Liver (tissue), 9 donors: ENCODE data around the gene MYO1B. TPM values are rescaled to one million over a fixed set of nuclear protein-coding genes. Genes with fewer than 3 reads are reported as not detected.

Source experiments
- DNase-seq: peaks from one replicate; pipeline ENCODE4 v3.0.0-alpha.2; 2017; ENCODE audit warnings: low spot score
- H3K27ac ChIP-seq, 2 donors: one replicate each; pipeline ENCODE4 v1.7.0; 2013; ENCODE audit warnings: inconsistent platforms in 2 of 2, low read length in 2 of 2, control low read depth in 1 of 2, low read depth in 1 of 2, mild to moderate bottlenecking in 1 of 2
- H3K27me3 ChIP-seq, 4 donors: one replicate each; pipeline versions ENCODE4 v1.6.1 to v1.7.0; 2013; ENCODE audit warnings: low read length in 3 of 4, inconsistent platforms in 1 of 4, mild to moderate bottlenecking in 1 of 4, moderate library complexity in 1 of 4; ENCODE audit not compliant: control insufficient read depth in 4 of 4, insufficient read depth in 4 of 4
- H3K36me3 ChIP-seq, 4 donors: one replicate each; pipeline versions ENCODE4 v1.6.1 to v1.7.0; 2013; ENCODE audit warnings: low read length in 3 of 4, mild to moderate bottlenecking in 3 of 4, low read depth in 1 of 4, moderate library complexity in 1 of 4; ENCODE audit not compliant: control insufficient read depth in 4 of 4, insufficient read depth in 3 of 4
- H3K4me1 ChIP-seq, 4 donors: one replicate each; pipeline versions ENCODE4 v1.6.1 to v1.7.0; 2013; ENCODE audit warnings: low read length in 3 of 4, mild to moderate bottlenecking in 3 of 4, moderate library complexity in 1 of 4; ENCODE audit not compliant: control insufficient read depth in 4 of 4, insufficient read depth in 4 of 4
- H3K4me3 ChIP-seq, 3 donors: one replicate each; pipeline versions ENCODE4 v1.6.1 to v1.7.0; 2013; ENCODE audit warnings: low read length in 3 of 3, control low read depth in 1 of 3, low read depth in 1 of 3, mild to moderate bottlenecking in 1 of 3
- H3K9ac ChIP-seq, 2 donors: one replicate each; pipeline ENCODE4 v1.7.0; 2013; ENCODE audit warnings: low read length in 2 of 2, mild to moderate bottlenecking in 2 of 2, moderate library complexity in 2 of 2, control low read depth in 1 of 2, low read depth in 1 of 2
- H3K9me3 ChIP-seq, 4 donors: one replicate each; pipeline versions ENCODE4 v1.6.1 to v1.7.0; 2013; ENCODE audit warnings: low read length in 3 of 4; ENCODE audit not compliant: control insufficient read depth in 4 of 4
- ATF3 ChIP-seq: IDR thresholded peaks from 2 replicates; pipeline ENCODE4 v1.6.1; 2016; ENCODE audit warnings: antibody characterized with exemption
- CTCF ChIP-seq: fragments of 150-350 bp; IDR thresholded peaks from 2 replicates; pipeline ENCODE4 v1.5.1; 2017; ENCODE audit warnings: improper control_type of control experiment, low read depth, low read length; ENCODE audit not compliant: missing input control
- EGR1 ChIP-seq, 2 donors: IDR thresholded peaks; 2 replicates each; pipeline ENCODE4 v1.6.1; 2016 to 2018; ENCODE audit warnings: antibody characterized with exemption in 2 of 2, low read depth in 2 of 2
- FOXA1 ChIP-seq: IDR thresholded peaks from 2 replicates; pipeline ENCODE4 v1.6.1; 2016; ENCODE audit warnings: antibody characterized with exemption
- FOXA2 ChIP-seq: IDR thresholded peaks from 2 replicates; pipeline ENCODE4 v1.6.1; 2016; ENCODE audit warnings: antibody characterized with exemption
- GABPA ChIP-seq, 2 donors: IDR thresholded peaks in 1 of 2; conservative IDR thresholded peaks in 1 of 2; 2 replicates each; pipeline ENCODE4 v1.6.1; 2016; ENCODE audit warnings: antibody characterized with exemption in 2 of 2, mild to moderate bottlenecking in 1 of 2, moderate library complexity in 1 of 2
- HNF4A ChIP-seq, 2 donors: conservative IDR thresholded peaks; 2 replicates each; pipeline ENCODE4 v1.6.1; 2016; ENCODE audit warnings: antibody characterized with exemption in 2 of 2, mild to moderate bottlenecking in 2 of 2
- HNF4G ChIP-seq: IDR thresholded peaks from 2 replicates; pipeline ENCODE4 v1.6.1; 2016; ENCODE audit warnings: antibody characterized with exemption
- JUND ChIP-seq, 2 donors: IDR thresholded peaks; 2 replicates each; pipeline ENCODE4 v1.6.1; 2016; ENCODE audit warnings: antibody characterized with exemption in 2 of 2
- NR2F2 ChIP-seq: IDR thresholded peaks from 2 replicates; pipeline ENCODE4 v1.6.1; 2016; ENCODE audit warnings: antibody characterized with exemption
- RAD21 ChIP-seq, 2 donors: IDR thresholded peaks; 2 replicates each; pipeline ENCODE4 v1.6.1; 2016; ENCODE audit warnings: antibody characterized with exemption in 2 of 2, mild to moderate bottlenecking in 2 of 2
- REST ChIP-seq: IDR thresholded peaks from 2 replicates; pipeline ENCODE4 v1.6.1; 2016; ENCODE audit warnings: antibody characterized with exemption, mild to moderate bottlenecking
- RXRA ChIP-seq, 2 donors: IDR thresholded peaks; 2 replicates each; pipeline ENCODE4 v1.6.1; 2017 to 2018; ENCODE audit warnings: antibody characterized with exemption in 2 of 2, mild to moderate bottlenecking in 1 of 2
- SP1 ChIP-seq: IDR thresholded peaks from 2 replicates; pipeline ENCODE4 v1.6.1; 2018; ENCODE audit warnings: antibody characterized with exemption, mild to moderate bottlenecking
- YY1 ChIP-seq: IDR thresholded peaks from 2 replicates; pipeline ENCODE4 v1.6.1; 2016; ENCODE audit warnings: antibody characterized with exemption, mild to moderate bottlenecking
- ZBTB33 ChIP-seq: IDR thresholded peaks from 2 replicates; pipeline ENCODE4 v1.6.1; 2016; ENCODE audit warnings: antibody characterized with exemption
- WGBS: extraction: QIAGEN DNeasy Blood & Tissue Kit; methylation state at CpG from one replicate; pipeline ENCODE4 v1.1.7; 2013; 5-methylcytosine and 5-hydroxymethylcytosine counted together
- polyA plus RNA-seq, 2 donors: library from polyadenylated mRNA; stranded (reverse) in 1 of 2; unstranded in 1 of 2; fragments of 200-250 nt in 1 of 2; fragments of >200 nt in 1 of 2; fragmentation: Nextera tagmentation in 1 of 2; extraction: Ambion mirVana in 1 of 2; gene quantifications; one replicate each; pipeline versions ENCODE4 v1.2.1 to v1.2.3, GENCODE V29; 2013 to 2015
- total RNA-seq, 2 donors: library from RNA; depleted of rRNA; stranded (reverse); fragments of >200 nt; gene quantifications; one replicate each; pipeline ENCODE4 v1.2.3, GENCODE V29; 2014
- donor health status: healthy.
- donor health status: healthy.
- donor health status: healthy.
- donor health status: healthy.
- donor health status: healthy.

The MYO1B gene
- total and polyA plus RNA-seq, 4 donors = 66.5 to 434 (median 117) TPM

DNA sequence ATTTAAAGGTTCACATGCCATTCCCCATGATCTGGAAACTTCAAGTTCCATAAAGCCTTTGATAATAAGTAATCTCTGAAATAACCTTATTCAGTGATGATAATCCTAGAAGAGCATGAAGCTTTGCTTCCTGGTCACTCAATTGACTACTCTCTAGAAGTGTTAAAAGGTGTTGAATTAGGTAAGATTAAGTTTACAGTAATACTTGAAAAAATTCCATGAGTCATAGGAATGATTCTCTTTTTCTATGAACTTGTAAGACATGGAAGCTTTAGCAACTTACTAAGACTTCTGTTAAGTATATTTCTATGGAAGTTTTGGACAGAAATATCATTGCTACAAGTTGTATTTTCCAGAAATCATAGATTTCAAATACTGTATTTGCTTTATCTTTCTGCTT, 100.6 kb downstream of the MYO1B start:
- H3K4me3 ChIP-seq = no peak overlapping the region
- H3K4me1 ChIP-seq = peaks cover 0 to 2% (median 0%) of the 10 kb centered on the region in 4 donors
- no peaks in the 10 kb centered on the region for H3K27me3 ChIP-seq
- H3K27ac ChIP-seq = no peak overlapping the region
- H3K9me3 ChIP-seq = no peaks in the 10 kb centered on the region
- H3K9ac ChIP-seq = no peak overlapping the region
- TF ChIP-seq JUND (IDR thresholded peaks at IDR 0.05) (no peak), YY1 (no peak), ATF3 (no peak), RXRA (IDR thresholded peaks at IDR 0.05) (no peak), RAD21 (IDR thresholded peaks at IDR 0.05) (no peak), EGR1 (IDR thresholded peaks at IDR 0.05; ENCODE audit: low read depth in 2 of 2) (no peak), FOXA1 (no peak)
- H3K36me3 ChIP-seq = peaks cover 5 to 62% (median 44%) of the 10 kb centered on the region in 4 donors
- DNase-seq = no peak

DNA sequence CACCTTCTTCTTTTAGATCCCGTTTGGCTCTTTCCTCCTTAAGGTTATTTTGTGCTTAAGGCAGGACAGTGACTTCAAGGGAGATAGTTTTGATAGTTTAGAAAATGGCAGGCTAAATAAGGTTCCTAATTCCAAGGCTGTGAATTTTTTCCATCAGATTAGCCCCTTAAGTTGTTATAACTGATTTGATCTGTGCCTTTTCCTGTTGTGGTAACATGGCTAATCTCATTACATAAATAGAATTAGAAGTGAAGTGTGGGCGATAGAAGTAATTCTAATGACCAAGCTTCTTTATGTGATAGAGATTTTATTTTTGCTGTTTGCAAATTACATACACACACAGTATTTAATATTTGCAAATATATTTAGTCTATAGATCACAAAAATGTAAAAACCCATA, 102.0 kb downstream of the MYO1B start:
- Histone ChIP-seq H3K4me1 (peaks cover 0 to 2% (median 0%) of the 10 kb centered on the region in 4 donors), H3K9ac (no peak overlapping the region), H3K27me3 (no peaks in the 10 kb centered on the region), H3K36me3 (peaks cover 7 to 57% (median 40%) of the 10 kb centered on the region in 4 donors), H3K4me3 (no peak overlapping the region), H3K27ac (no peak overlapping the region), H3K9me3 (no peaks in the 10 kb centered on the region)
- WGBS = 85% methylated on average over 2 of the region's 2 CpGs
- no peak for TF ChIP-seq ATF3
- TF ChIP-seq GABPA (IDR thresholded peaks at IDR 0.05 in 1 of 2, conservative IDR thresholded peaks at IDR 0.05 in 1 of 2) = no peak
- no peak for TF ChIP-seq SP1
- no peak for TF ChIP-seq FOXA1
- TF ChIP-seq YY1 = no peak
- TF ChIP-seq FOXA2 = no peak
- no peak for TF ChIP-seq HNF4A (conservative IDR thresholded peaks at IDR 0.05)
- DNase-seq = no peak

DNA sequence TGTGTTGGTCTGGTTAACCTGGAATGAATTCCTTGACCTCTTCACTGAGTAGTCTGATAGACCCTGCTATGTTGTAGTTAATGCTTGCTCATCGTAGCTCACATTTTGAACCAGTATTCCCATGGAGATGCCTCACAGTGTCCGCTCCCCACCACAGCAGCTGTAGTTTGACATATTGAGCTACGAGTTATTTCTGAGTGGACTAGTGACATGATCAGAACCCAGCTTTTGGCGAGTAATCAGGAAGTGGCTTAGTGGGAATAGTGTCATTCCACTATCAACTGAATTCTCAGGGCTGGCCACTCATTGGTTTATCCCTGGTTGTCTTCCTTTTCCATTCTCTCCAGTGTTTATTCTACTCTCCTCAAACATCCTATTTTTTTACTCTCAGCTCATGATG, 102.7 kb downstream of the MYO1B start:
- H3K27ac ChIP-seq = no peak overlapping the region
- H3K4me3 ChIP-seq = no peak overlapping the region
- 94% methylated on average over 4 of the region's 4 CpGs for WGBS

GRCh38 chr2:191349990-191350389, 104.8 kb downstream of the MYO1B start:
- Histone ChIP-seq H3K9me3 (no peaks in the 10 kb centered on the region), H3K4me1 (no peaks in the 10 kb centered on the region), H3K4me3 (no peak overlapping the region), H3K9ac (no peak overlapping the region), H3K27ac (no peak overlapping the region), H3K36me3 (peaks cover 4 to 55% (median 35%) of the 10 kb centered on the region in 4 donors), H3K27me3 (no peaks in the 10 kb centered on the region)
- no peak for TF ChIP-seq FOXA2
- TF ChIP-seq YY1 = no peak
- TF ChIP-seq HNF4G = no peak
- no peak for TF ChIP-seq REST
- TF ChIP-seq ZBTB33 = no peak
- no peak for TF ChIP-seq NR2F2
- no peak for TF ChIP-seq HNF4A (conservative IDR thresholded peaks at IDR 0.05)
- no peak for TF ChIP-seq CTCF
- TF ChIP-seq RXRA (IDR thresholded peaks at IDR 0.05) = no peak
- no peak for TF ChIP-seq RAD21 (IDR thresholded peaks at IDR 0.05)
- no peak for DNase-seq
- WGBS = 91% methylated on average over 2 of the region's 2 CpGs

More for the DNA sequence above, 102.7 kb downstream of the MYO1B start:
- Histone ChIP-seq H3K36me3 (peaks cover 7 to 56% (median 40%) of the 10 kb centered on the region in 4 donors), H3K27me3 (no peaks in the 10 kb centered on the region), H3K4me1 (peaks cover 0 to under 1% (median 0%) of the 10 kb centered on the region in 4 donors), H3K9me3 (no peaks in the 10 kb centered on the region), H3K9ac (no peak overlapping the region)
- TF ChIP-seq RXRA (IDR thresholded peaks at IDR 0.05) = no peak
- DNase-seq = no peak
